Lower leg skin (tissue), 3 donors: ENCODE data around the gene LRRC14B.

Source experiments
- CTCF ChIP-seq, 3 donors: fragments of 450-650 bp; IDR thresholded peaks; one replicate each; pipeline ENCODE4 v1.5.1; 2016; ENCODE audit warnings: antibody characterized with exemption in 3 of 3, mild to moderate bottlenecking in 3 of 3, moderate library complexity in 2 of 3
- POLR2A ChIP-seq, 2 donors: fragments of 450-650 bp; IDR thresholded peaks; one replicate each; pipeline ENCODE4 v1.6.1; 2016 to 2017; ENCODE audit warnings: antibody characterized with exemption in 2 of 2, mild to moderate bottlenecking in 1 of 2, moderate library complexity in 1 of 2

GRCh38 chr5:230711-231110 lies 39.4 kb downstream of the LRRC14B start:
- no peak for TF ChIP-seq CTCF (IDR thresholded peaks at IDR 0.05)
- no peak for TF ChIP-seq POLR2A (IDR thresholded peaks at IDR 0.05)
